Measurements from ENCODE around the gene GPR176.

GPR176 gene

GRCh38 chr15:39781147-39781966, 138.7 kb downstream of the GPR176 start:
- no peak for DNase-seq

GRCh38 chr15:39778021-39778420, 142.0 kb downstream of the GPR176 start:
- DNase-seq, result no peak

GRCh38 chr15:39777496-39777895, 142.6 kb downstream of the GPR176 start:
- no peak for DNase-seq

GRCh38 chr15:39776068-39776467, 144.0 kb downstream of the GPR176 start:
- DNase-seq, result no peak

GRCh38 chr15:39774688-39775267, 145.3 kb downstream of the GPR176 start:
- no peak for DNase-seq

GRCh38 chr15:39770748-39771689, 149.0 kb downstream of the GPR176 start:
- no peak for DNase-seq

- no peak for DNase-seq
These were observed 152.1 kb downstream of the GPR176 start for GRCh38 chr15:39767921-39768320.

- DNase-seq, result no peak
These were observed 159.1 kb downstream of the GPR176 start for GRCh38 chr15:39761006-39761405.

GRCh38 chr15:39756806-39757522, 163.1 kb downstream of the GPR176 start:
- DNase-seq, result no peak

- no peak for DNase-seq
These were observed 167.1 kb downstream of the GPR176 start for GRCh38 chr15:39752991-39753390.

- no peak for DNase-seq
These were observed 167.8 kb downstream of the GPR176 start for GRCh38 chr15:39752246-39752645.

Data from stimulated activated CD4-positive, alpha-beta T cell treated with anti-CD3 and anti-CD28 coated beads, Interleukin-12 subunit alpha, Interleukin-12 subunit beta, amount 100 ng/mL, for 4 hours (primary cell).